Astrocyte (in vitro differentiated cells and primary cell): ENCODE measurements around the gene DNPH1. TPM values are rescaled to one million over a fixed set of nuclear protein-coding genes. Genes with fewer than 3 reads are reported as not detected.

Experiments used
- DNase-seq: peaks from one replicate; pipeline ENCODE4 v3.0.0-alpha.2; 2010; ENCODE audit warnings: low read depth
- FAIRE-seq: peaks from 2 replicates; lab custom pipeline; 2011; peaks lifted over from hg19 to GRCh38; lab: Jason Lieb, UNC
- H2AFZ ChIP-seq: 2 replicates; pipeline ENCODE4 v1.6.0; 2012; ENCODE audit warnings: low read depth, low read length, inconsistent platforms
- H3K27ac ChIP-seq: 2 replicates; pipeline ENCODE4 v1.5.1; 2011; ENCODE audit warnings: low read depth, low read length, inconsistent platforms
- H3K27me3 ChIP-seq: 2 replicates; pipeline ENCODE4 v1.6.0; 2011; ENCODE audit warnings: low read length, inconsistent platforms; ENCODE audit not compliant: insufficient read depth
- H3K36me3 ChIP-seq: 2 replicates; pipeline ENCODE4 v1.5.1; 2011; ENCODE audit warnings: low read length, inconsistent platforms; ENCODE audit not compliant: insufficient read depth
- H3K4me1 ChIP-seq: 2 replicates; pipeline ENCODE4 v1.5.1; 2011; ENCODE audit warnings: low read length, inconsistent platforms; ENCODE audit not compliant: insufficient read depth
- H3K4me2 ChIP-seq: 2 replicates; pipeline ENCODE4 v1.6.0; 2012; ENCODE audit warnings: low read length, inconsistent platforms
- H3K4me3 ChIP-seq: 2 replicates; pipeline ENCODE4 v1.5.1; 2011; ENCODE audit warnings: low read depth, mild to moderate bottlenecking, low read length, inconsistent platforms; ENCODE audit not compliant: insufficient read depth
- H3K79me2 ChIP-seq: 2 replicates; pipeline ENCODE4 v1.6.0; 2012; ENCODE audit warnings: mild to moderate bottlenecking, low read length, inconsistent platforms; ENCODE audit not compliant: insufficient read depth
- H3K9ac ChIP-seq: 2 replicates; pipeline ENCODE4 v1.6.0; 2012; ENCODE audit warnings: mild to moderate bottlenecking, low read length, inconsistent platforms
- H3K9me3 ChIP-seq: 2 replicates; pipeline ENCODE4 v1.5.1; 2012; ENCODE audit warnings: low read depth, mild to moderate bottlenecking, low read length, inconsistent platforms; ENCODE audit not compliant: insufficient read depth
- H4K20me1 ChIP-seq: 2 replicates; pipeline ENCODE4 v1.6.0; 2012; ENCODE audit warnings: low read length, inconsistent platforms; ENCODE audit not compliant: insufficient read depth
- H3K27ac Mint-ChIP-seq: one replicate; pipeline ENCODE4 v1.8.0; 2021; ENCODE audit warnings: mild to moderate bottlenecking, mixed read lengths; ENCODE audit not compliant: unreplicated experiment
- H3K27me3 Mint-ChIP-seq: one replicate; pipeline ENCODE4 v1.8.0; 2021; ENCODE audit warnings: low read depth, mixed read lengths; ENCODE audit not compliant: unreplicated experiment
- H3K36me3 Mint-ChIP-seq: one replicate; pipeline ENCODE4 v1.8.0; 2021; ENCODE audit warnings: low read depth, mixed read lengths; ENCODE audit not compliant: unreplicated experiment
- H3K4me1 Mint-ChIP-seq: one replicate; pipeline ENCODE4 v1.8.0; 2021; ENCODE audit warnings: low read depth, mixed read lengths; ENCODE audit not compliant: unreplicated experiment
- H3K4me3 Mint-ChIP-seq: one replicate; pipeline ENCODE4 v1.8.0; 2021; ENCODE audit warnings: mild to moderate bottlenecking, moderate library complexity, mixed read lengths; ENCODE audit not compliant: unreplicated experiment
- H3K9me3 Mint-ChIP-seq: one replicate; pipeline ENCODE4 v1.8.0; 2021; ENCODE audit warnings: mild to moderate bottlenecking, mixed read lengths; ENCODE audit not compliant: unreplicated experiment
- EZH2 ChIP-seq: IDR thresholded peaks from 2 replicates; pipeline ENCODE4 v1.6.1; 2012; ENCODE audit warnings: mild to moderate bottlenecking, low read length, inconsistent platforms; ENCODE audit not compliant: insufficient read depth
- total RNA-seq: library from RNA; stranded (reverse); gene quantifications from 2 replicates; pipeline ENCODE4 v1.2.1, GENCODE V29; 2021
- TF ChIP-seq, protein P1 (sequence below): IDR thresholded peaks from 2 replicates; pipeline ENCODE4 v1.5.1; 2011; ENCODE audit warnings: low read depth, mild to moderate bottlenecking, inconsistent platforms, low read length, moderate library complexity; ENCODE audit not compliant: insufficient read depth

The DNPH1 gene
- total RNA-seq, 1 donor from 2014 or later = 15.1 TPM

DNA sequence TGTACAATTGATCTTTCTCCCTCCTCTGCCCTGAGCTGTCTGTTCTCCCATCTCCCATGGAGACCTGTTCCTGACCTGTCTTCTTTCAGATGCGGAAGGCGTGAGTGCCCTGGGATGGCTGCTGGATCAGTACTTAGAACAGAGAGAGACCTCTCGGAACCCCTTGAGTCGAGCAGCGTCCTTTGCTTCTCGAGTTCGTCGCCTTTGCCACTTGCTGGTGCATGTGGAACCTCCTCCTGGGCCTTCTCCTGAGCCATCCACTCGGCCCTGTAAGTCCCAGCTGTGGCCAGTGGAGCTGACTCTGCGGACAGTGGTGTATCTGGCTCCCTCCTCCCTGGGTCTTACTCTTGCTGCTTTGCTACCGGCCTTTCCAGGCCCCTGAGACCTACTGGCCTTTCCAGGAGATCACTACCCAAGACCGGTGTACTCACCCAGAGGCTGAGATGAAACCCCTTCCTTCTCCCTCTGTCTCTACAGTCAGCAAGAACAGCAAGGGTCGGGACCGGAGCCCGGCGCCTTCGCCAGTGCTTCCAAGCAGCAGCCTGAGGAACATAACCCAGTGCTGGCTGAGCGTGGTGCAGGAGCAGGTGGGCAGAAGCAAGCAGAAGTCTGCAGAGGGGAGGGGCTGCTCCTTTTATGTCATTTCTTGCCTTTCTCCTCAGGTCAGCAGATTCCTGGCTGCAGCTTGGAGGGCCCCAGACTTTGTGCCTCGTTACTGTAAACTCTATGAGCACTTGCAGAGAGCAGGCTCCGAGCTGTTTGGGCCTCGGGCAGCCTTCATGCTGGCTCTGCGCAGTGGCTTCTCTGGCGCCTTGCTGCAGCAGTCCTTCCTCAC, 24.8 kb downstream of the DNPH1 start:
- peaks cover 16% of the 10 kb centered on the region for H3K9me3 Mint-ChIP-seq
- FAIRE-seq = no peak
- Histone ChIP-seq H3K36me3 (peaks cover 6% of the 10 kb centered on the region), H4K20me1 (no peaks in the 10 kb centered on the region), H3K9ac (no peak overlapping the region), H3K4me2 (no peak overlapping the region), H3K79me2 (no peaks in the 10 kb centered on the region), H3K27ac (no peak overlapping the region), H3K27me3 (no peaks in the 10 kb centered on the region), H3K9me3 (peaks cover 5% of the 10 kb centered on the region), H2AFZ (no peak overlapping the region), H3K4me3 (no peak overlapping the region), H3K4me1 (no peaks in the 10 kb centered on the region)
- peaks cover 55% of the 10 kb centered on the region for H3K36me3 Mint-ChIP-seq
- DNase-seq = no peak
- no peak overlapping the region for H3K27ac Mint-ChIP-seq
- H3K4me3 Mint-ChIP-seq = no peak overlapping the region
- TF ChIP-seq, protein P1, sequence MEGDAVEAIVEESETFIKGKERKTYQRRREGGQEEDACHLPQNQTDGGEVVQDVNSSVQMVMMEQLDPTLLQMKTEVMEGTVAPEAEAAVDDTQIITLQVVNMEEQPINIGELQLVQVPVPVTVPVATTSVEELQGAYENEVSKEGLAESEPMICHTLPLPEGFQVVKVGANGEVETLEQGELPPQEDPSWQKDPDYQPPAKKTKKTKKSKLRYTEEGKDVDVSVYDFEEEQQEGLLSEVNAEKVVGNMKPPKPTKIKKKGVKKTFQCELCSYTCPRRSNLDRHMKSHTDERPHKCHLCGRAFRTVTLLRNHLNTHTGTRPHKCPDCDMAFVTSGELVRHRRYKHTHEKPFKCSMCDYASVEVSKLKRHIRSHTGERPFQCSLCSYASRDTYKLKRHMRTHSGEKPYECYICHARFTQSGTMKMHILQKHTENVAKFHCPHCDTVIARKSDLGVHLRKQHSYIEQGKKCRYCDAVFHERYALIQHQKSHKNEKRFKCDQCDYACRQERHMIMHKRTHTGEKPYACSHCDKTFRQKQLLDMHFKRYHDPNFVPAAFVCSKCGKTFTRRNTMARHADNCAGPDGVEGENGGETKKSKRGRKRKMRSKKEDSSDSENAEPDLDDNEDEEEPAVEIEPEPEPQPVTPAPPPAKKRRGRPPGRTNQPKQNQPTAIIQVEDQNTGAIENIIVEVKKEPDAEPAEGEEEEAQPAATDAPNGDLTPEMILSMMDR = no peak
- TF ChIP-seq EZH2 = no peak
- peaks cover 11% of the 10 kb centered on the region for H3K27me3 Mint-ChIP-seq
- H3K4me1 Mint-ChIP-seq = no peaks in the 10 kb centered on the region

GRCh38 chr6:43203718-43204095, 25.6 kb downstream of the DNPH1 start:
- no peaks in the 10 kb centered on the region for H3K4me1 ChIP-seq
- no peak overlapping the region for H3K4me3 ChIP-seq
- H3K36me3 Mint-ChIP-seq = peaks cover 53% of the 10 kb centered on the region
- no peaks in the 10 kb centered on the region for H3K27me3 ChIP-seq
- no peak overlapping the region for H3K27ac Mint-ChIP-seq
- FAIRE-seq = no peak
- peaks cover 11% of the 10 kb centered on the region for H3K27me3 Mint-ChIP-seq
- H3K9me3 Mint-ChIP-seq = peaks cover 16% of the 10 kb centered on the region
- TF ChIP-seq, protein P1 = no peak
- TF ChIP-seq EZH2 = no peak
- no peaks in the 10 kb centered on the region for H4K20me1 ChIP-seq
- H3K27ac ChIP-seq = no peak overlapping the region
- H3K4me2 ChIP-seq = no peak overlapping the region
- peaks cover 5% of the 10 kb centered on the region for H3K9me3 ChIP-seq
- no peak for DNase-seq
- no peaks in the 10 kb centered on the region for H3K4me1 Mint-ChIP-seq
- H3K4me3 Mint-ChIP-seq = no peak overlapping the region
- H3K36me3 ChIP-seq = peaks cover 6% of the 10 kb centered on the region
- no peak overlapping the region for H2AFZ ChIP-seq
- no peak overlapping the region for H3K9ac ChIP-seq
- H3K79me2 ChIP-seq = no peaks in the 10 kb centered on the region
